NCI-H2107 treated with DMSO at 0.1 percent for 48 hours (cell line): Measurements from ENCODE around the gene ANKLE1.

Experiments
- DNase-seq: peaks from one replicate; lab custom pipeline; 2025; ENCODE audit not compliant: unreplicated experiment; lab: John Stamatoyannopoulos, UW

The ANKLE1 gene

GRCh38 chr19:17326595-17326966 is 44.9 kb downstream of the ANKLE1 start:
- no peak for DNase-seq

GRCh38 chr19:17327068-17327653 is 45.5 kb downstream of the ANKLE1 start:
- DNase-seq: no peak

- DNase-seq: no peak
Measured at GRCh38 chr19:17327654-17328516, 46.2 kb downstream of the ANKLE1 start.

- DNase-seq: no peak
Measured at GRCh38 chr19:17328517-17329365, 47.0 kb downstream of the ANKLE1 start.

GRCh38 chr19:17329366-17330261 is 47.9 kb downstream of the ANKLE1 start:
- DNase-seq: no peak

GRCh38 chr19:17330262-17331044 is 48.8 kb downstream of the ANKLE1 start:
- DNase-seq: no peak

- DNase-seq: peak; percentile 20
Measured at GRCh38 chr19:17331045-17331558, 49.4 kb downstream of the ANKLE1 start.

GRCh38 chr19:17332360-17332676 is 50.6 kb downstream of the ANKLE1 start:
- no peak for DNase-seq

GRCh38 chr19:17332677-17333581 is 51.2 kb downstream of the ANKLE1 start:
- peak; percentile 0 for DNase-seq

- peak; percentile 78 for DNase-seq
Measured at GRCh38 chr19:17333611-17334413, 52.1 kb downstream of the ANKLE1 start.

- DNase-seq: peak; percentile 93
Measured at GRCh38 chr19:17334414-17335409, 53.0 kb downstream of the ANKLE1 start, which contains the start of gene ANO8. Gene ANO8 (minus strand): TSS chr19:17334855. CDS start chr19:17334670, 185 bp downstream.

- DNase-seq: no peak
Measured at GRCh38 chr19:17335575-17335974, 53.9 kb downstream of the ANKLE1 start.
